Mucosa of stomach (tissue), 1 donor: ENCODE data around the gene SLC19A3.
"Not testable (repeated sequence)": the region's sequence is repeated elsewhere in the genome, so short reads cannot be mapped to it uniquely, and the experiment has no call there.

Experiments used
- H3K27me3 ChIP-seq: one replicate; pipeline ENCODE4 v1.7.0; 2013; ENCODE audit warnings: mild to moderate bottlenecking, low read length; ENCODE audit not compliant: control insufficient read depth, insufficient read depth
- H3K36me3 ChIP-seq: one replicate; pipeline ENCODE4 v1.7.0; 2013; ENCODE audit warnings: low read length; ENCODE audit not compliant: control insufficient read depth, insufficient read depth
- H3K4me1 ChIP-seq: one replicate; pipeline ENCODE4 v1.7.0; 2013; ENCODE audit warnings: mild to moderate bottlenecking, low read length; ENCODE audit not compliant: control insufficient read depth, insufficient read depth
- H3K4me3 ChIP-seq: one replicate; pipeline ENCODE4 v1.7.0; 2013; ENCODE audit warnings: low read length
- H3K9ac ChIP-seq: one replicate; pipeline ENCODE4 v1.7.0; 2013; ENCODE audit warnings: mild to moderate bottlenecking, low read length, moderate library complexity
- H3K9me3 ChIP-seq: one replicate; pipeline ENCODE4 v1.7.0; 2013; ENCODE audit warnings: mild to moderate bottlenecking, low read length, moderate library complexity; ENCODE audit not compliant: control insufficient read depth
- donor health status: Pancreatic carcinoma.

SLC19A3 gene

DNA sequence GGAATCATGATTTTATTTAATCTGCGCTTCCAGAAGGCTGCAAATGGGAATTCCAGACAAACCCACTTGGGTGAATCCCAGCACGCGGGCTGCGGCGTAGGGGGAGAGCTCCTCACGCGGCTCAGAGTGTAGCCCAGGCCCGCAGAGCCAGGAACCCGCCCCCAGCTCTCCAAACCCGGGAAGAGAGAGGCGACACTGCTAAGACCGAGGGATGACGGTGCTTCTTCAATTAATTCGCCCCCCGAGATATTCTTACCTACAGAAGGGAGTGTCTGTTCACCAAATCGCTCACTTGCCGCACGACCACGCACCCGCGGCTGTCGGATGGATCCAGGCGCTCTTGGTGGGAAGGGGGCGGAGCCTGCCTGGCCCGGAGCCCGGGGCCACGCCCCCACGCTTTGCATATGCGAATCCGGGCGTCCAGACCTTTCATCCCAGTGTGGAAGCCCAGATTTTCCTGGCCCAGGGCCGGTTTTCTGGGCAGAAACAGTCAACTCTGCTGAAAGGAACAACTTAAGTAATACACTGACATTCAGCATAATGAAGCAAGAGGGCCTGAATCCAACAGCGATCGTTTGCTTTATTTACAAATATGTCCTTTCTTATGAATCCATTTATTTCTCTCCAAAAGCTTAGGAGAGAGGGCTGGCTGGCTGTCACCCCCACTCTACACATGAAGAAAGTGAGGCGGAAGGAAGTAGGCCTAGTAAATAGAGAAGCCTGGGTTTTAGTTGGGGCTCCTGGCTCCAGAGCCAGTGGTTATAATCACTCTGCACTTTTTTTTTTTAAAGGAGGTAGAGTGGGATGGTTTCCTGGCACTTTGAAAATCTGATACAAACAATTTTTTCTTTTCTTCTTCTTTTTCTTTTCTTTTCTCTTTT lies at the start of gene SLC19A3:
TSS of gene SLC19A3 (minus strand) at position 342 of the 881 bp plus-strand sequence. CDS start 15,710 bp downstream, outside the sequence.
- no peaks in the 10 kb centered on the region for H3K27me3 ChIP-seq
- H3K4me3 ChIP-seq = peak within 1 kb of the TSS; percentile 5
- H3K36me3 ChIP-seq = no peaks in the 10 kb centered on the region
- peak within 1 kb of the TSS; percentile 14 for H3K9ac ChIP-seq
- no peaks in the 10 kb centered on the region for H3K9me3 ChIP-seq
- no peaks in the 10 kb centered on the region for H3K4me1 ChIP-seq

DNA sequence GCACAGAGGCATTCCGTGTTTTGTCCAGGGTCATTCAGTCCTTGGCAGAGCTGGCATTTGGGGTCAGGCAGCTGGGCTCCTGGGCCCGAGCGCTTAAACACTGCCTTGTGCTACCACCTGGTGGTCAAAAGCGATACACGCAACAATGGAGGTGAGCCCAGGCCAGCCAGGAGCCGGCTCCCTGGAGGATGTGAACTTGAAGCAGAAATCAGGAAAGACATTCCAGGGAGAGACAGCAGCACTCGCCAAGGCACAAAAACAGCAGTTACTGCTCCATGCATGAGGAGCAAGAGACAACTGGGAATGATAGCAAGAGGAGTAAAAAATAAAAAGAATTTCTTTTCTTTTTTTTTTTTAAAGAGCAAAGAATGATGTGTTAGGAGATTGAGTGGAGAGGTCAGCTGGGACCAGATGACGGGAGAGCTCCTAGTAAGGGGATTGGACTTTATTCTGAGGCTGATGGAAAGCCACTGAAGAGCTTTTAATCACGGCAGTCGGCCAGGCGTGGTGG lies 48.6 kb upstream of the SLC19A3 start:
- Histone ChIP-seq H3K4me1 (no peaks in the 10 kb centered on the region), H3K27me3 (no peaks in the 10 kb centered on the region), H3K9me3 (no peaks in the 10 kb centered on the region), H3K9ac (no peak overlapping the region), H3K36me3 (no peaks in the 10 kb centered on the region), H3K4me3 (no peak overlapping the region)

DNA sequence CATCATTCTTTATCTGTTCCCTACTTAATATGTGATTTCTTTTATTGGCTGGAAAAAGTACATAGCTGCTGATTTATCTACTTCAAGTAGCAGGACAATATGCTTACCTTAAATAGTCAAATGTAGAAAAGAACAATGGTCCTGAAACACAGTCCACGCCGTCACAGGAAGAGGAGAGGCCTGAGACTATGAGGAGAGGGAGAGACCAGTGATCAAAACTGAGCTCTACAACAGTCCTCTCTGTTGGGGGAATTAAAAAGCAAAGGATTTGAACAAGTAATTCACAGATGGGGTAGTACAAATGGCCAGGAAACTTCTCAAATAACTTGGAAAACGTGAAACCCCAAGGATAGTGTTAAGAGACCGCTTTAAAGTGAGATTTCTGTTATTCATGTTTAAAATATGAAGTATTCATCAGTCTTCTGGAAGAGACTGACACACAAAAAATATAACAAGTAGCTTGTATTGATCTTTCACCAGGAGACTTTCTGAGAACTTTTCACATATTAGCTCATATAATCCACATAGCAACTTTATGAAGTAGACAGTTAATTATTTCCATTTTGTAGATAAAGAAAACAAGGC lies 48.1 kb upstream of the SLC19A3 start:
- Histone ChIP-seq H3K4me3 (no peak overlapping the region), H3K36me3 (no peaks in the 10 kb centered on the region), H3K9me3 (no peaks in the 10 kb centered on the region), H3K27me3 (no peaks in the 10 kb centered on the region), H3K4me1 (no peaks in the 10 kb centered on the region), H3K9ac (no peak overlapping the region)

DNA sequence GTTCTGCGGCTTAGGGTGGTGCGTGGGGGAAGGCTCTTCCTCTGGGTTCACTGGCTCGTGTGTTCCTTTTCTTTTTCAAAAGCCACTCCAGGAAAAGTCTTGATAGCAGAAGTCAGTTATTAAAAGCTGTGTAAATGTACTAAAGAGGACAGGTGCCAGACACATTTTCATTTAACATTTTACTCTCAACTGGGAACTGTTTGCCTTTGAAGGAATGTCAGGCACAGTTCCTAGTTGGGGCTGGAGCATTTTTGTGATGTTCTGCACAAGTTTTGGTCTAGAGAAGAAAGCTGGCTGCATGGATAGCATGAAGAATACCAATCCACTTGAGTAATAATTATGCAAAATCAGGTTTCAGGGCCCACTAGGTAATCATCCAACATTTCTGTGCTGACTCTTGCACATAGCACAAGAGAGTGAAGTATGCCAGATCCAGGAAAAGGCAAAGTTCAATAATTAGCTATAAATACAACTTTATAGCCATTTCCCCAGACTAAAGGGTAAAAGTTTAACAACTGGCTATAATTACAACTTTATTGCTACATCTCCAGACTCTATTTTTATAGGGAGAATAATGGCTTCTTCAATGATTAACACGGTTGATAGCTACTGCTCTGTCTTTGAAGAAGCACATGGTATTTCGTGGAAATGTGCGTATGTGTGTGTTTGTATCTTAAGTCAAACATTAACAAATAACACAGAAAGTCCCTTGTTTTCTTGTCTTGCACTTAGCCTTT lies 44.1 kb upstream of the SLC19A3 start:
- H3K27me3 ChIP-seq = no peaks in the 10 kb centered on the region
- H3K36me3 ChIP-seq = no peaks in the 10 kb centered on the region
- no peaks in the 10 kb centered on the region for H3K9me3 ChIP-seq
- H3K4me1 ChIP-seq = peaks cover 6% of the 10 kb centered on the region
- no peak overlapping the region for H3K4me3 ChIP-seq
- H3K9ac ChIP-seq = no peak overlapping the region

DNA sequence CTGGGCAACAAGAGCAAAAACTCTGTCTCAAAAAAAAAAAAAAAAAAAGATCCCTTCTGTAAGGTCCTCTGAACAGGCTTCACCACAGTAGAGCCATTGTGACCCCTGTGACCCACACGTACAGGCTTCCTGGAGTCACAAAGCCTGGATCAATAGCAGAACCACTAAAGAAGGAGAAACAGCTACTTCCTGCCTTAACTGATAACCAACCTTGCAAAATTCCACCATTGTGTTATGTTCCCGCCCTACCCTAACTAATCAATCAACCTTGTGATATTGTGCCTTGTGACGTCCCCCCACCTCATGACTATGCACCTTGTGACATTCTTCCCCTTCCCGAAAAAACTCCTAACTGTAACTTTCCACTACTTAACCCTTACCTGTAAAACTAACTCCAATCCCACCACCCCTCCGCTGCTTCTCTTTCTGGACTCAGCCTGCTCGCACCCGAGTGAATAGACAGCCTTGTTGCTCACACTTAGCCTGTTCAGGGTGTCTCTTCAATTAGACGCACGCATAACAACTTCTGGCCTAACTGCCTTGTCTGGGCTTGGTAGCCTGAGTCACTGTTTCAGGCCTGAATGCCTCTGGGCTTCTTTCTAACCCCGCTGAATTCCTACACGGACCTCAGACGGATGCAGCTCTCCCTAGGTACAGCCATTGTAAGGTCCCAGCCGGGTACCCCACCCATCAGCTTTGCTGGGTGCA lies 41.7 kb upstream of the SLC19A3 start:
- Histone ChIP-seq H3K4me1 (peaks cover 6% of the 10 kb centered on the region), H3K4me3 (no peak overlapping the region), H3K9ac (no peak overlapping the region), H3K27me3 (no peaks in the 10 kb centered on the region), H3K9me3 (no peaks in the 10 kb centered on the region), H3K36me3 (no peaks in the 10 kb centered on the region)

DNA sequence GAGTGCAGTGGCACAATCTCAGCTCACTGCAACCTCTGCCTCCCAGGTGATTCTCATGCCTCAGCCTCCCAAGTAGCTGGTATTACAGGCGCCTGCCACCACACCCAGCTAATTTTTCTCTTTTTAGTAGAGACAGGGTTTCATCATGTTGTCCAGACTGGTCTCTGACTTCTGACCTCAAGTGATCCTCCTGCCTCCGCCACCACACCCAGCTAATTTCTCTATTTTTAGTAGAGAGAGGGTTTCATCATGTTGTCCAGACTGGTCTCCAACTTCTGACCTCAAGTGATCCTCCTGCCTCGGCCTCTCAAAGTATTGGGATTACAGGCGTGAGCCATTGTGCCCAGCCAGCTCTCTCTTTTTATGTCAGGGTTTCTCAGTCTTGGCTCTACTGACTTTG lies 38.4 kb upstream of the SLC19A3 start:
- not testable (repeated sequence) for H3K36me3 ChIP-seq, H3K4me3 ChIP-seq

DNA sequence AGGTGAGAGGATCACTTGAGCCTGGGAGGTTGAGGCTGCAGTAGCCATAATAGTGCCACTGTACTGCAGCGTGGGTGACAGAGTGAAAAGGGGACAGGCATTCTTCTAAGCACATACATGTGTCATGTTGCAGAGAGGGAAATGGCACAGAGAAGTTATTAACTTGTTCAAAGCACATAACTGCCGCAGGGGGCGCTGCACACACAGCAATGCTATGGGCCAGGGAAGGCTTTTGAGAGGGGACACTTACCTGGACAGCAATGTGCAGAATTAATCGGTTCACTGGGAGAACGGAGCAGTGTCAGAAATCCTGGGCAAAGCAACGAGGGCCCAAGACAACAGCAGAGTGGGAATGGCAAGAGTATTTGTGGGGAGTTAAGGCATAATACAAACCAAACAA lies 30.3 kb upstream of the SLC19A3 start:
- no peaks in the 10 kb centered on the region for H3K36me3 ChIP-seq

More for the DNA sequence above, 38.4 kb upstream of the SLC19A3 start:
- not testable (repeated sequence) for H3K9me3 ChIP-seq, H3K9ac ChIP-seq, H3K27me3 ChIP-seq, H3K4me1 ChIP-seq

DNA sequence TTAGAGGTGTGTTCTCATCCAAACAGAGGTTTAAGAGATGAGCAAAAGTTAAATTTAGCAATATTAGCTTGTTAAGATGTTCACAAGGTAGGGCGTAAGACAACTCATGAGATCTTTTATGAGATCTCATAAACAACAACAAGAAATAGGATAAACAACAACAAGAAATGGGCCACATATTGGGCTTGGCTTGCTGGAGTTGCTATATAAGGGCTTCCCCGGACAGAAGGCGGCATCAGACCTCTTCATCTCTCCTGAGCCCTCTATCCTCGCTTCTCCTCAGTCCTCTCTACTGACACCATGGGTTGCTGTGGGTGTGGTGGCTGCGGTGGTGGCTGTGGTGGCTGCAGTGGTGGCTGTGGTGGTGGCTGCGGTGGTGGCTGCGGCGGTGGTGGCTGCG lies 27.8 kb upstream of the SLC19A3 start, which contains the start of gene SCYGR8:
TSS of gene SCYGR8 (plus strand) at position 301 of the 400 bp plus-strand sequence. CDS start at position 301, 0 bp downstream.
- Histone ChIP-seq H3K9ac (no peak within 1 kb of the TSS), H3K27me3 (no peaks in the 10 kb centered on the region), H3K9me3 (no peaks in the 10 kb centered on the region), H3K4me3 (no peak within 1 kb of the TSS), H3K4me1 (no peaks in the 10 kb centered on the region), H3K36me3 (no peaks in the 10 kb centered on the region)

More for the DNA sequence above, 30.3 kb upstream of the SLC19A3 start:
- Histone ChIP-seq H3K4me1 (no peaks in the 10 kb centered on the region), H3K4me3 (no peak overlapping the region), H3K9ac (no peak overlapping the region), H3K9me3 (no peaks in the 10 kb centered on the region), H3K27me3 (no peaks in the 10 kb centered on the region)

DNA sequence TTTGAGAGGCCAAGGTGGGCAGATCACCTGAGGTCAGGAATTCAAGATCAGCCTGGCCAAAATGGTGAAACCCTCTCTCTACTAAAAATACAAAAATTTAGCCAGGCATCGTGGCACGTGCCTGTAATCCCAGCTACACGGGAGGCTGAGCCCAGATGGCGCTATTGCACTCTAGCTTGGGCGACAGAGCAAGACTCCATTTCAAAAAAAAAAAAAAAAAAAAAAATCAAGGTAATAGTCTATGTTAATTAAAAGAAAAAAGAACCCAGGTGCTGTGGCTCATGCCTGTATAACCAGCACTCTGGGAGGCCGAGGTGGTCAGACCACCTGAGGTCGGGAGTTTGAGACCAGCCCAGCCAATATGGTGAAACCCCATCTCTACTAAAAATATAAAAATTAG lies 22.9 kb upstream of the SLC19A3 start:
- not testable (repeated sequence) for H3K9ac ChIP-seq, H3K27me3 ChIP-seq, H3K4me3 ChIP-seq, H3K4me1 ChIP-seq, H3K9me3 ChIP-seq, H3K36me3 ChIP-seq

DNA sequence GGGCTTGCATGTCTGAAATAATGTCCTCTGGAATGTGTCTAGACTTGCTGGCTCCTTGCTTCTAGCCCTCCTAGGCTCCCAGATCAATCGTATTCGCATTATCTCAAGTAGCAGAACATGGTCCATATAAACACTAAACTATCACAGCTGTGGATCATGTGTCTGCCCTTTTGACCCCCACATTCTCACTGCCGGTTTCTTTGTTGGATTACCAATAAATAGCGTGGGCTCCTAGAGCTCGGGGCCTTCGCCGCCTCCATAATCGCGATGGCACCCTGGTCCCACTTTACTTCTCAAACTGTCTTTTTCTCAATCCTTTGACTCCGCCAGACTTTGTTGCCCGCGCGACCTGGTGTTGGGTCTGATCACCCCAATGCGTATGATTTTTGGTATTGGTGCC lies 21.5 kb upstream of the SLC19A3 start:
- Histone ChIP-seq H3K4me3 (no peak overlapping the region), H3K9me3 (no peaks in the 10 kb centered on the region), H3K9ac (no peak overlapping the region), H3K27me3 (no peaks in the 10 kb centered on the region), H3K36me3 (no peaks in the 10 kb centered on the region), H3K4me1 (no peaks in the 10 kb centered on the region)

DNA sequence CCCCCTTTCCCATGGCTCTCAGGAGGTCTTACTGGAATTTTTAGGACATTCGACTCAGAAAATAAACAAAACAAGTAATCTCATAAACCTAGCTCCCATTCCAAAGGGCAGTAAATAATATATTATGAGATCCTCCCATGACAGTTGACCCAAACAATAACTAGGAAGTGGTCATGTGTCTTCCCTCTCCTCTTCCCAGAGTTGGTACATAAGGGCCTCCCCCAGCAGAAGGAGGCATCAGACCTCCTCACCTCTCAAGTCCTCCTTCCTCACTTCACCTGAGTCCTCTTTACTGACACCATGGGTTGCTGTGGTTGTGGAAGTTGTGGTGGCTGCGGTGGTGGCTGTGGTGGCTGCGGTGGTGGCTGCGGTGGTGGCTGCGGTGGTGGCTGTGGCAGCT lies 10.2 kb upstream of the SLC19A3 start, which contains the start of gene SCYGR7:
TSS of gene SCYGR7 (plus strand) at position 301 of the 400 bp plus-strand sequence. CDS start at position 301, 0 bp downstream.
- H3K4me1 ChIP-seq = no peaks in the 10 kb centered on the region
- no peaks in the 10 kb centered on the region for H3K27me3 ChIP-seq
- no peak within 1 kb of the TSS for H3K4me3 ChIP-seq
- no peaks in the 10 kb centered on the region for H3K36me3 ChIP-seq
- H3K9me3 ChIP-seq = no peaks in the 10 kb centered on the region
- no peak within 1 kb of the TSS for H3K9ac ChIP-seq
